Measurements from ENCODE around the gene MYCL. TPM values are rescaled to one million over a fixed set of nuclear protein-coding genes. Genes with fewer than 3 reads are reported as not detected.
"Not testable (repeated sequence)": the region's sequence is repeated elsewhere in the genome, so short reads cannot be mapped to it uniquely, and the experiment has no call there.

MYCL gene
- total and polyA plus RNA-seq, 3 experiments from 2014 or later = 0.24 TPM; not detected in 2

GRCh38 chr1:39872698-39873097 lies 29.0 kb downstream of the MYCL start:
- H3K27me3 ChIP-seq (ENCODE audit: insufficient read depth, low read length, poor library complexity, severe bottlenecking) = no peaks in the 10 kb centered on the region
- no peak overlapping the region for H3K27ac Mint-ChIP-seq
- H3K9me3 Mint-ChIP-seq = no peaks in the 10 kb centered on the region
- H3K4me1 Mint-ChIP-seq = peaks cover 23 to 53% (median 35%) of the 10 kb centered on the region in 3 donors
- no peak overlapping the region for H3K4me3 ChIP-seq (ENCODE audit: low read length)
- no peak overlapping the region for H3K4me3 Mint-ChIP-seq
- H3K36me3 ChIP-seq (ENCODE audit: insufficient read depth, low read length) = no peaks in the 10 kb centered on the region
- H3K27ac ChIP-seq (ENCODE audit: low read depth, low read length) = no peak overlapping the region
- POLR2A ChIA-PET = no interaction called here
- DNase-seq = no peak
- CTCF ChIA-PET = interaction anchor here (0.6 kb wide), 1 partner anchor 13 kb away, joined by 6 read pairs; no protein-coding TSS in a partner anchor
- peaks cover 0 to 34% (median 5%) of the 10 kb centered on the region in 3 donors for H3K36me3 Mint-ChIP-seq
- H3K4me1 ChIP-seq (ENCODE audit: insufficient read depth, low read length) = peaks cover 4% of the 10 kb centered on the region
- H3K27me3 Mint-ChIP-seq = no peaks in the 10 kb centered on the region
- H3K9me3 ChIP-seq (ENCODE audit: low read length) = no peaks in the 10 kb centered on the region

GRCh38 chr1:39871796-39872195 lies 29.9 kb downstream of the MYCL start:
- no peak overlapping the region for H3K4me3 Mint-ChIP-seq
- H3K4me1 ChIP-seq (ENCODE audit: insufficient read depth, low read length) = peaks cover 4% of the 10 kb centered on the region
- H3K4me1 Mint-ChIP-seq = peaks cover 18 to 44% (median 26%) of the 10 kb centered on the region in 3 donors
- peak overlapping the region in 3 of 8 donors; percentile 14 to 59 (median 39) for H3K27ac Mint-ChIP-seq
- H3K27ac ChIP-seq (ENCODE audit: low read depth, low read length) = no peak overlapping the region
- H3K4me3 ChIP-seq (ENCODE audit: low read length) = no peak overlapping the region
- H3K9me3 Mint-ChIP-seq = no peaks in the 10 kb centered on the region
- H3K36me3 ChIP-seq (ENCODE audit: insufficient read depth, low read length) = no peaks in the 10 kb centered on the region
- DNase-seq = no peak
- no peaks in the 10 kb centered on the region for H3K27me3 ChIP-seq (ENCODE audit: insufficient read depth, low read length, poor library complexity, severe bottlenecking)
- no peaks in the 10 kb centered on the region for H3K27me3 Mint-ChIP-seq
- peaks cover 0 to 32% (median 2%) of the 10 kb centered on the region in 3 donors for H3K36me3 Mint-ChIP-seq
- CTCF ChIA-PET = no interaction called here
- H3K9me3 ChIP-seq (ENCODE audit: low read length) = no peaks in the 10 kb centered on the region
- POLR2A ChIA-PET = no interaction called here

GRCh38 chr1:39871043-39871442 lies 30.7 kb downstream of the MYCL start:
- POLR2A ChIA-PET; H3K4me3 Mint-ChIP-seq; H3K4me3 ChIP-seq (ENCODE audit: low read length); H3K27me3 Mint-ChIP-seq; CTCF ChIA-PET; H3K27ac ChIP-seq (ENCODE audit: low read depth, low read length); H3K9me3 ChIP-seq (ENCODE audit: low read length); H3K9me3 Mint-ChIP-seq; H3K36me3 ChIP-seq (ENCODE audit: insufficient read depth, low read length); DNase-seq; H3K4me1 ChIP-seq (ENCODE audit: insufficient read depth, low read length); H3K27me3 ChIP-seq (ENCODE audit: insufficient read depth, low read length, poor library complexity, severe bottlenecking): not testable (repeated sequence)
- peak overlapping the region in 1 of 8 donors; percentile 29 for H3K27ac Mint-ChIP-seq
- peaks cover 15 to 44% (median 22%) of the 10 kb centered on the region in 3 donors for H3K4me1 Mint-ChIP-seq
- peaks cover 0 to 32% (median 2%) of the 10 kb centered on the region in 3 donors for H3K36me3 Mint-ChIP-seq

- H3K9me3 ChIP-seq (ENCODE audit: low read length); POLR2A ChIA-PET; H3K4me3 Mint-ChIP-seq; H3K36me3 ChIP-seq (ENCODE audit: insufficient read depth, low read length); H3K27me3 Mint-ChIP-seq; H3K9me3 Mint-ChIP-seq; DNase-seq; H3K4me3 ChIP-seq (ENCODE audit: low read length); CTCF ChIA-PET; H3K27ac ChIP-seq (ENCODE audit: low read depth, low read length); H3K27ac Mint-ChIP-seq; H3K4me1 ChIP-seq (ENCODE audit: insufficient read depth, low read length); H3K27me3 ChIP-seq (ENCODE audit: insufficient read depth, low read length, poor library complexity, severe bottlenecking): not testable (repeated sequence)
- H3K36me3 Mint-ChIP-seq = peaks cover 3 to 30% (median 6%) of the 10 kb centered on the region in 3 donors
- H3K4me1 Mint-ChIP-seq = peaks cover 15 to 39% (median 22%) of the 10 kb centered on the region in 3 donors
Observed at GRCh38 chr1:39869538-39870112, 32.1 kb downstream of the MYCL start.

GRCh38 chr1:39866767-39867166 lies 35.0 kb downstream of the MYCL start:
- DNase-seq = no peak
- H3K36me3 ChIP-seq (ENCODE audit: insufficient read depth, low read length) = no peaks in the 10 kb centered on the region
- ChIA-PET CTCF (no interaction called here), POLR2A (no interaction called here)
- no peaks in the 10 kb centered on the region for H3K9me3 ChIP-seq (ENCODE audit: low read length)
- no peak overlapping the region for H3K4me3 ChIP-seq (ENCODE audit: low read length)
- peaks cover 4 to 31% (median 10%) of the 10 kb centered on the region in 3 donors for H3K36me3 Mint-ChIP-seq
- peaks cover 12 to 23% (median 13%) of the 10 kb centered on the region in 3 donors for H3K4me1 Mint-ChIP-seq
- no peak overlapping the region for H3K27ac ChIP-seq (ENCODE audit: low read depth, low read length)
- no peaks in the 10 kb centered on the region for H3K4me1 ChIP-seq (ENCODE audit: insufficient read depth, low read length)
- H3K27me3 ChIP-seq (ENCODE audit: insufficient read depth, low read length, poor library complexity, severe bottlenecking) = no peaks in the 10 kb centered on the region
- no peaks in the 10 kb centered on the region for H3K27me3 Mint-ChIP-seq
- no peak overlapping the region for H3K27ac Mint-ChIP-seq
- no peaks in the 10 kb centered on the region for H3K9me3 Mint-ChIP-seq
- H3K4me3 Mint-ChIP-seq = no peak overlapping the region

GRCh38 chr1:39865762-39866161 lies 36.0 kb downstream of the MYCL start:
- Mint-ChIP-seq H3K27ac (peak overlapping the region in 1 of 8 donors; percentile 72), H3K27me3 (no peaks in the 10 kb centered on the region), H3K9me3 (no peaks in the 10 kb centered on the region), H3K36me3 (peaks cover 4 to 34% (median 11%) of the 10 kb centered on the region in 3 donors), H3K4me1 (peaks cover 9 to 21% (median 13%) of the 10 kb centered on the region in 3 donors), H3K4me3 (no peak overlapping the region)
- Histone ChIP-seq H3K36me3 (ENCODE audit: insufficient read depth, low read length) (no peaks in the 10 kb centered on the region), H3K9me3 (ENCODE audit: low read length) (no peaks in the 10 kb centered on the region), H3K4me3 (ENCODE audit: low read length) (no peak overlapping the region), H3K27ac (ENCODE audit: low read depth, low read length) (no peak overlapping the region), H3K27me3 (ENCODE audit: insufficient read depth, low read length, poor library complexity, severe bottlenecking) (no peaks in the 10 kb centered on the region), H3K4me1 (ENCODE audit: insufficient read depth, low read length) (no peaks in the 10 kb centered on the region)
- ChIA-PET POLR2A (no interaction called here), CTCF (no interaction called here)
- no peak for DNase-seq

GRCh38 chr1:39863177-39863576 lies 38.5 kb downstream of the MYCL start:
- no peak for DNase-seq
- peak overlapping the region in 2 of 8 donors; percentile 43 to 68 for H3K27ac Mint-ChIP-seq
- H3K36me3 ChIP-seq (ENCODE audit: insufficient read depth, low read length) = no peaks in the 10 kb centered on the region
- H3K36me3 Mint-ChIP-seq = peaks cover 4 to 30% (median 11%) of the 10 kb centered on the region in 3 donors
- H3K4me3 Mint-ChIP-seq = no peak overlapping the region
- no peak overlapping the region for H3K4me3 ChIP-seq (ENCODE audit: low read length)
- no peak overlapping the region for H3K27ac ChIP-seq (ENCODE audit: low read depth, low read length)
- H3K27me3 Mint-ChIP-seq = no peaks in the 10 kb centered on the region
- CTCF ChIA-PET = interaction anchor here (1.4 to 2.0 kb wide), 2 partner anchors 38 to 46 kb away, joined by 3 to 5 read pairs; partner anchors contain the start of gene MYCL
- H3K4me1 ChIP-seq (ENCODE audit: insufficient read depth, low read length) = no peaks in the 10 kb centered on the region
- no peaks in the 10 kb centered on the region for H3K9me3 ChIP-seq (ENCODE audit: low read length)
- POLR2A ChIA-PET = no interaction called here
- no peaks in the 10 kb centered on the region for H3K9me3 Mint-ChIP-seq
- peaks cover 9 to 33% (median 23%) of the 10 kb centered on the region in 3 donors for H3K4me1 Mint-ChIP-seq
- no peaks in the 10 kb centered on the region for H3K27me3 ChIP-seq (ENCODE audit: insufficient read depth, low read length, poor library complexity, severe bottlenecking)

- H3K36me3 ChIP-seq (ENCODE audit: insufficient read depth, low read length) = no peaks in the 10 kb centered on the region
- Mint-ChIP-seq H3K27ac (no peak overlapping the region), H3K4me1 (peaks cover 9 to 29% (median 23%) of the 10 kb centered on the region in 3 donors), H3K9me3 (no peaks in the 10 kb centered on the region), H3K27me3 (no peaks in the 10 kb centered on the region), H3K4me3 (no peak overlapping the region), H3K36me3 (peaks cover 4 to 28% (median 13%) of the 10 kb centered on the region in 3 donors)
- CTCF ChIA-PET = no interaction called here
- H3K9me3 ChIP-seq (ENCODE audit: low read length) = no peaks in the 10 kb centered on the region
- POLR2A ChIA-PET = no interaction called here
- DNase-seq = no peak
- no peak overlapping the region for H3K27ac ChIP-seq (ENCODE audit: low read depth, low read length)
- no peaks in the 10 kb centered on the region for H3K4me1 ChIP-seq (ENCODE audit: insufficient read depth, low read length)
- no peak overlapping the region for H3K4me3 ChIP-seq (ENCODE audit: low read length)
- H3K27me3 ChIP-seq (ENCODE audit: insufficient read depth, low read length, poor library complexity, severe bottlenecking) = no peaks in the 10 kb centered on the region
Observed at GRCh38 chr1:39861003-39861402, 40.7 kb downstream of the MYCL start.
